ENCODE measurements around the gene REV3L. TPM values are rescaled to one million over a fixed set of nuclear protein-coding genes. Genes with fewer than 3 reads are reported as not detected.

The REV3L gene
- total and polyA plus RNA-seq, 2 of the 13 experiments (the other 11 are each of a cell fraction or from before 2014, with no cell fraction given): 12.8 to 31.3 TPM

DNA sequence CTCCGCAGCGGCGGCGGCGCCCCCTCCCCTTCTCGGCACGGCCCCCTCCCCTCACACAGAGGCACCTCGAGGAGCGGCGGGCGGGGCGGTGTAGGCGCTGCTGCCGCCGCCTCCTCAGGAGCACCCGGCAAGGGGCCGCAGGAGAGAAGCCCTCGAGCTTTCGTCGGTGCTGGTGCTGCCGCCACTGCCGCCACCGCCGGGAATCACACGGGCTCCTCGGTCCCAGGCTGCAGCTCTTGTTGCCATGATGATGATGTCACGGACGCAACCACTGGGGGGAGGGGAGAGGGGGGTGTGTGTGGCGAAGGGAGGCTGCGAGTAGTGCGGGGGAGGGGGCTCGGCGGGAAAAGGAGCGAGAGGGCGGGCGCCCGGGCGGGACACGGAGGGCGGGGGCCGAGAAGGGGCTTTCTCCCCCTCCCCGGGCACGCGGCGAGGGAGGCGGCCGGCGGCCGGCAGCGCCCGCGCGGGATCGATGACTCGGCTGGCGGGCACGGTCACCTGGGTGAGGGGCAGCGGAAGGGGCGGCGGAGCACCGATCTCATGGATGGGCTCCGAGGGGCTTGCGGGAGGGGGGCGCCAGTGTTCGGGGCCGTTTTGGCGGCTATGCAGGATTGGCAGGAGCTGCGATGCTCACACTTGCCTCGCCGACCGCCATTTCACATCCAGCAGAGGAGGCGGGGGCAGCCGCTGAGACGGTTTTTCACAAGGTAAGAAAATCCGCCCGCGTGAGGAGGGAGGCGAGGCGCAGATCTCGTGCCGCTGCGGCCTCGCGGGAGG is at the start of gene REV3L (continued):
- TF ChIP-seq ZNF280D (CRISPR knock-in tag; IDR thresholded peaks at IDR 0.05) (no peak), FOSL1 (CRISPR knock-in tag; IDR thresholded peaks at IDR 0.05; ENCODE audit: borderline replicate concordance) (peak; percentile 31; the same call in 1 of the 2 replicates), KDM5A (IDR thresholded peaks at IDR 0.05; ENCODE audit: borderline replicate concordance, low read length) (peak; percentile 83), ZNF513 (CRISPR knock-in tag; conservative IDR thresholded peaks at IDR 0.05) (no peak), TCF7L2 (IDR thresholded peaks at IDR 0.05; ENCODE audit: low read depth, low read length) (no peak), ZFP62 (CRISPR knock-in tag; IDR thresholded peaks at IDR 0.05) (no peak; the same call in 1 of the 2 replicates), NCOA1 (CRISPR knock-in tag; IDR thresholded peaks at IDR 0.05) (0 out of 2 replicates have a peak, but pooled peaks have one; percentile 9), ZSCAN12 (CRISPR knock-in tag; IDR thresholded peaks at IDR 0.05) (no peak; the same call in 1 of the 2 replicates), ZSCAN29 (CRISPR knock-in tag; conservative IDR thresholded peaks at IDR 0.05) (no peak; the same call in 1 of the 2 replicates), CHCHD3 (CRISPR knock-in tag; IDR thresholded peaks at IDR 0.05) (no peak; the same call in 1 of the 2 replicates), ZNF605 (CRISPR knock-in tag; IDR thresholded peaks at IDR 0.05) (no peak; the same call in 1 of the 2 replicates), SKI (IDR thresholded peaks at IDR 0.05; ENCODE audit: partially characterized antibody) (peak; percentile 13), ZNF282 (IDR thresholded peaks at IDR 0.05; ENCODE audit: partially characterized antibody) (no peak), ZMYM4 (CRISPR knock-in tag; IDR thresholded peaks at IDR 0.05) (peak; percentile 38; the same call in 1 of the 2 replicates), ZNF337 (CRISPR knock-in tag; IDR thresholded peaks at IDR 0.05; ENCODE audit: borderline replicate concordance, low read depth) (no peak), NCOA5 (CRISPR knock-in tag; IDR thresholded peaks at IDR 0.05) (no peak)
- TF ChIP-seq, protein P1, sequence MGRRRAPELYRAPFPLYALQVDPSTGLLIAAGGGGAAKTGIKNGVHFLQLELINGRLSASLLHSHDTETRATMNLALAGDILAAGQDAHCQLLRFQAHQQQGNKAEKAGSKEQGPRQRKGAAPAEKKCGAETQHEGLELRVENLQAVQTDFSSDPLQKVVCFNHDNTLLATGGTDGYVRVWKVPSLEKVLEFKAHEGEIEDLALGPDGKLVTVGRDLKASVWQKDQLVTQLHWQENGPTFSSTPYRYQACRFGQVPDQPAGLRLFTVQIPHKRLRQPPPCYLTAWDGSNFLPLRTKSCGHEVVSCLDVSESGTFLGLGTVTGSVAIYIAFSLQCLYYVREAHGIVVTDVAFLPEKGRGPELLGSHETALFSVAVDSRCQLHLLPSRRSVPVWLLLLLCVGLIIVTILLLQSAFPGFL (CRISPR knock-in tag; IDR thresholded peaks at IDR 0.05): no peak
- TF ChIP-seq, protein P2, sequence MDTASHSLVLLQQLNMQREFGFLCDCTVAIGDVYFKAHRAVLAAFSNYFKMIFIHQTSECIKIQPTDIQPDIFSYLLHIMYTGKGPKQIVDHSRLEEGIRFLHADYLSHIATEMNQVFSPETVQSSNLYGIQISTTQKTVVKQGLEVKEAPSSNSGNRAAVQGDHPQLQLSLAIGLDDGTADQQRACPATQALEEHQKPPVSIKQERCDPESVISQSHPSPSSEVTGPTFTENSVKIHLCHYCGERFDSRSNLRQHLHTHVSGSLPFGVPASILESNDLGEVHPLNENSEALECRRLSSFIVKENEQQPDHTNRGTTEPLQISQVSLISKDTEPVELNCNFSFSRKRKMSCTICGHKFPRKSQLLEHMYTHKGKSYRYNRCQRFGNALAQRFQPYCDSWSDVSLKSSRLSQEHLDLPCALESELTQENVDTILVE (CRISPR knock-in tag; IDR thresholded peaks at IDR 0.05): peak; percentile 95
- TF ChIP-seq, protein P3, sequence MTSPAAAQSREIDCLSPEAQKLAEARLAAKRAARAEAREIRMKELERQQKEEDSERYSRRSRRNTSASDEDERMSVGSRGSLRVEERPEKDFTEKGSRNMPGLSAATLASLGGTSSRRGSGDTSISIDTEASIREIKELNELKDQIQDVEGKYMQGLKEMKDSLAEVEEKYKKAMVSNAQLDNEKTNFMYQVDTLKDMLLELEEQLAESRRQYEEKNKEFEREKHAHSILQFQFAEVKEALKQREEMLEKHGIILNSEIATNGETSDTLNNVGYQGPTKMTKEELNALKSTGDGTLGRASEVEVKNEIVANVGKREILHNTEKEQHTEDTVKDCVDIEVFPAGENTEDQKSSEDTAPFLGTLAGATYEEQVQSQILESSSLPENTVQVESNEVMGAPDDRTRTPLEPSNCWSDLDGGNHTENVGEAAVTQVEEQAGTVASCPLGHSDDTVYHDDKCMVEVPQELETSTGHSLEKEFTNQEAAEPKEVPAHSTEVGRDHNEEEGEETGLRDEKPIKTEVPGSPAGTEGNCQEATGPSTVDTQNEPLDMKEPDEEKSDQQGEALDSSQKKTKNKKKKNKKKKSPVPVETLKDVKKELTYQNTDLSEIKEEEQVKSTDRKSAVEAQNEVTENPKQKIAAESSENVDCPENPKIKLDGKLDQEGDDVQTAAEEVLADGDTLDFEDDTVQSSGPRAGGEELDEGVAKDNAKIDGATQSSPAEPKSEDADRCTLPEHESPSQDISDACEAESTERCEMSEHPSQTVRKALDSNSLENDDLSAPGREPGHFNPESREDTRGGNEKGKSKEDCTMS (CRISPR knock-in tag; conservative IDR thresholded peaks at IDR 0.05): no peak
- TF ChIP-seq, protein P4, sequence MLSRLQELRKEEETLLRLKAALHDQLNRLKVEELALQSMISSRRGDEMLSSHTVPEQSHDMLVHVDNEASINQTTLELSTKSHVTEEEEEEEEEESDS (CRISPR knock-in tag; IDR thresholded peaks at IDR 0.05; ENCODE audit: borderline replicate concordance): no peak

All from HepG2 (cell line).